Thyroid gland (tissue), 4 donors: ENCODE results near the gene ABCA3. TPM values are rescaled to one million over a fixed set of nuclear protein-coding genes. Genes with fewer than 3 reads are reported as not detected.
A peak's percentile ranks its signal among the peaks of the same experiment; 100 is the strongest.

Experiments used
- DNase-seq, 2 donors: peaks; one replicate each; pipeline ENCODE4 v3.0.0-alpha.2; 2019
- H3K27ac ChIP-seq, 3 donors: fragments of 200-600 bp; sonication (generic); 1 replicate in 2 of 3; 2 replicates in 1 of 3; pipeline ENCODE4 v1.5.1; 2016 to 2019; ENCODE audit warnings: mild to moderate bottlenecking in 1 of 3, moderate library complexity in 1 of 3
- H3K27me3 ChIP-seq: fragments of 200-600 bp; sonication (generic); one replicate; pipeline ENCODE4 v1.5.1; 2019
- H3K36me3 ChIP-seq, 2 donors: fragments of 200-600 bp; sonication (generic); one replicate each; pipeline ENCODE4 v1.5.1; 2016 to 2019
- H3K4me1 ChIP-seq, 2 donors: fragments of 200-600 bp; sonication (generic); one replicate each; pipeline ENCODE4 v1.5.1; 2017 to 2019
- H3K4me3 ChIP-seq, 3 donors: fragments of 200-600 bp; sonication (generic); replicated peaks in 1 of 3; 1 replicate in 2 of 3; 2 replicates in 1 of 3; pipeline ENCODE4 v1.5.1; 2016; ENCODE audit warnings: mild to moderate bottlenecking in 1 of 3
- H3K9me3 ChIP-seq: fragments of 200-600 bp; sonication (generic); one replicate; pipeline ENCODE4 v1.5.1; 2017
- POLR2A ChIP-seq, 2 donors: fragments of 450-650 bp; IDR thresholded peaks; one replicate each; pipeline ENCODE4 v1.6.1; 2017; ENCODE audit warnings: antibody characterized with exemption in 2 of 2, mild to moderate bottlenecking in 2 of 2, moderate library complexity in 1 of 2
- WGBS, 2 donors: methylation state at CpG; one replicate each; pipeline ENCODE4 v1.1.5; 2017; 5-methylcytosine and 5-hydroxymethylcytosine counted together
- intact Hi-C: fragments of 100-400 bp; cut with DNase I; formaldehyde crosslinking; loops from one replicate; pipeline ENCODE4 v1.15.1; 2023
- total RNA-seq, 4 donors: library from RNA; depleted of rRNA; stranded (reverse); fragments of >200 nt; gene quantifications; one replicate each; pipeline ENCODE4 v1.2.3, GENCODE V29; 2016
- TF ChIP-seq, protein P1 (sequence below), 6 experiments: fragments of 200-600 bp in 3 of 6; fragments of 450-650 bp in 3 of 6; sonication (generic) in 3 of 6; IDR thresholded peaks; one replicate each; pipeline ENCODE4 v1.5.1; 2016 to 2019; ENCODE audit warnings: antibody characterized with exemption in 6 of 6, mild to moderate bottlenecking in 2 of 6, inconsistent platforms in 1 of 6, moderate library complexity in 1 of 6

Gene ABCA3
- total RNA-seq, 4 donors from 2014 or later = 36.5 to 66.7 (median 60.4) TPM

DNA sequence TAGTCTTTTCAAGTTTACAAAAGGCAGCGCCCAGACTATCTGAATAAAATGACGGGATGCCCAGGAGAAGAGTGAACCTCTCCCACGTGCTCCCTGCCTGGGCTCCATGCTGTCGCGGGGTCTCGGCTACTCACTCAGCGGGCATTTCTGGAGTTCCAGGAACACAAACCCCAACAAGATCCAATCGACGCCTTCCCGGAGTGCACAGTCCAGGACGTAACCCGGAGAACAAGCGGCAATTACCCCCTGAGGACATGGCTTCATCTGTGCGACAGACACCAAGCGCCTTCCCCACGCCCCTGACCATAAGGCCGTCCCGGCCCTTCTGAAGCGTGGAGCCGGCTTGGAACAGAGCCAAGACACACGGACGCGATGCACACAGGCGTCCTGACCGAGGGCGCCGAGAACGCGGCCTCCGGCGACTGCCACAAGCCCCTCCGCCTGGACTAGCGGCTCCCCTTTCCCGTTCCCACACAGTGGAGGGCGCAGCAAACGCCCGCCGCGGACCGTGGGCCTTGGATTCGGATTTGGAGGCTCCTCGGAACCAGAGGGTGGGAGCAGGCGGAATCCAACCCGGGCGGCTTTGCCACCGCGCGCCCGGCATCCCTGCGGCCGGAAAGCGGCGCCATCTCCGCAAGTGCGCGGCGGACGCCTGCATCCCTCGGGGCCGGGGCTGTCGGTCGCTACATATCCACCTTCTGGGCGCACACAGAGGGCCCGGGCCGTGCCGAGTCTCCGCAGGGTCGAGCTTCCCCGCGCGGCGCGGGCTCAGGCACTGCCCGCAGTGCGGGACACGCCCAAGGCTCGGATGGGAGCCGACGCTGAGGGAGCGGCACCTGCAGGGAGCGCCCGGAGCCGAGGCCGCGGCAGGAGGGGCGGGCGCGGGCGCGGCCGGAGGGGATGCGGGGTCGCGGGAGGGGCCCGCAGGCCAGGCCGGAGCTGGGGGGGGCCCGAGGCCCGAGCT is 725 bp downstream of the ABCA3 start:
- DNase-seq = peak; percentile 60 to 65
- peak overlapping the region; percentile 59 to 95 (median 65) for H3K4me3 ChIP-seq
- H3K27me3 ChIP-seq = no peaks in the 10 kb centered on the region
- H3K36me3 ChIP-seq = no peaks in the 10 kb centered on the region
- H3K4me1 ChIP-seq = peaks cover 20 to 31% of the 10 kb centered on the region in 2 donors
- H3K27ac ChIP-seq = peak overlapping the region in 2 of 3 donors; percentile 27 to 45
- intact Hi-C loops = loop anchor here (5.0 to 10.0 kb wide), 3 partner anchors 45 to 162 kb away; no protein-coding TSS in a partner anchor
- H3K9me3 ChIP-seq = no peaks in the 10 kb centered on the region
- TF ChIP-seq, protein P1, sequence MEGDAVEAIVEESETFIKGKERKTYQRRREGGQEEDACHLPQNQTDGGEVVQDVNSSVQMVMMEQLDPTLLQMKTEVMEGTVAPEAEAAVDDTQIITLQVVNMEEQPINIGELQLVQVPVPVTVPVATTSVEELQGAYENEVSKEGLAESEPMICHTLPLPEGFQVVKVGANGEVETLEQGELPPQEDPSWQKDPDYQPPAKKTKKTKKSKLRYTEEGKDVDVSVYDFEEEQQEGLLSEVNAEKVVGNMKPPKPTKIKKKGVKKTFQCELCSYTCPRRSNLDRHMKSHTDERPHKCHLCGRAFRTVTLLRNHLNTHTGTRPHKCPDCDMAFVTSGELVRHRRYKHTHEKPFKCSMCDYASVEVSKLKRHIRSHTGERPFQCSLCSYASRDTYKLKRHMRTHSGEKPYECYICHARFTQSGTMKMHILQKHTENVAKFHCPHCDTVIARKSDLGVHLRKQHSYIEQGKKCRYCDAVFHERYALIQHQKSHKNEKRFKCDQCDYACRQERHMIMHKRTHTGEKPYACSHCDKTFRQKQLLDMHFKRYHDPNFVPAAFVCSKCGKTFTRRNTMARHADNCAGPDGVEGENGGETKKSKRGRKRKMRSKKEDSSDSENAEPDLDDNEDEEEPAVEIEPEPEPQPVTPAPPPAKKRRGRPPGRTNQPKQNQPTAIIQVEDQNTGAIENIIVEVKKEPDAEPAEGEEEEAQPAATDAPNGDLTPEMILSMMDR (IDR thresholded peaks at IDR 0.05) = no peak
- no peak for TF ChIP-seq POLR2A (IDR thresholded peaks at IDR 0.05)
- 17 to 21% methylated on average over 16 to 27 of the region's 98 CpGs for WGBS, 2 donors

DNA sequence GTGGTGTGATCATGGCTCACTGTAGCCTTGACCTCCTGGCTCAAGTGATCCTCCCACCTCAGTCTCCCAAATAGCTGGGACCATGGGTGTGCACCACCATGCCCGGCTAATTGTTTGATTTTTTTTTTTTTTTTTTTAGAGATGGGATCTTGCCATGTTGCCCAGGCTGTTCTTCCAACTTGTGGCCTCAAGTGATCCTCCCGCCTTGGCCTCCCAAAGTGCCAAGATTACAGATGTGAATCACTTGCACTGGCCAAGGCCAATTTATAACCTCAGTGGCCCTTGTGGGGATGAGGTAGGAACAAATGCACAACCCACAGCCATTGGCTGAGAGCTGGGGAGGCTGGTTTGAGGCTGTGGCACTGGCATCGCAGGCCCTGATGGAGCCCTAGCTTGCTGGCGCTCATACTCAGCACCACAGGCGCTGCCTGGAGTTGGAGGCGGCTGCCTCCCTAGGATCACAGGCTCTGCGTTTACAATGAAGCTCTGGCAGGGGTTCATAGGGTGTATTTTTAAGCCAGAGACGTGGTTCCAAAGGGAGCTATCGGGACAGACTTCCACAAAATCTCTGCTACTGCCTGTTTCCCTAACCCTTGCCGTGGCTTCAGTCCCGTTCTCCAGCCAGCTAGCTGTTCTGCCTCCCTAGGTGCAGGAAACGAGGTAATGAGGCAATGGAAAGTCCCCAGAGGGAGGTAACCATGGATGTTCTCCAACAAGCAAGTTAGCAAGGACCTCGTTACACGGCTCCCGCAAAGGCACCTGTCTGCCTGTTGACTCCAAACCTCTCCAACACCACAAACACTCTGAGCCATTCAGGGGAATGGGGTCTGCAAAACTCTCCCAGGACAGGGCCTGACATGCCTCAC is 2.9 kb downstream of the ABCA3 start:
- H3K9me3 ChIP-seq = no peaks in the 10 kb centered on the region
- WGBS, 2 donors = 71 to 86% methylated on average over 11 to 14 of the region's 15 CpGs
- no peaks in the 10 kb centered on the region for H3K36me3 ChIP-seq
- H3K4me3 ChIP-seq = no peak overlapping the region
- H3K4me1 ChIP-seq = peaks cover 21 to 45% of the 10 kb centered on the region in 2 donors
- H3K27me3 ChIP-seq = no peaks in the 10 kb centered on the region
- DNase-seq = no peak
- intact Hi-C loops = no loop called here
- TF ChIP-seq, protein P1 (IDR thresholded peaks at IDR 0.05) = no peak
- no peak for TF ChIP-seq POLR2A (IDR thresholded peaks at IDR 0.05)
- H3K27ac ChIP-seq = no peak overlapping the region

DNA sequence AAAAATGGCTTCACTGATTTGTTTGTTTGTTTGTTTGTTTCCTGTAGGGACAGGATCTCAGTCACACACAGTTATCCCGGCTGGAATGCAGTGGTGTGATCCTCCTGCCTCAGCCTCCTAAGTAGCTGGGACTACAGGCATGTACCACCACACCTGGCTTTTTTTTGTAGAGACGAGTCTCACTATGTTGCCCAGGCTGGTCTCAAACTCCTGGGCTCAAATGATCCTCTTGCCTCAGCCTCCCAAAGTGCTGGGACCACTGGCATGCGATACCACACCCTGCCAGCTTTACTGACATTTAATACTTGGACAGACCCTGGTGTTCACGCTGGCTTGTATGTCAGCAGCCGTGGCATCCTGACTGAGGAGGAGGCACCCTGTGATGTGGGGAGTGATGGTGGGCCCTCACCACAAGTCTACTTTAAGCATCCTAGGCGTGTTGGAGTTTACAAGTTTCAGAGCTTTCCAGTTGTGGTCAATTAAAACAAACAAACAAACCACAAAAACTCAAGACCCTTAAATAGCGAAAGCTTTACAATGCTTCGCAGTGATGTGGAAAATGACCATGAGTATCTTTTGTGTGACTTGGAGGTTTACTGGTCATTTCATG is 5.1 kb downstream of the ABCA3 start:
- H3K9me3 ChIP-seq = no peaks in the 10 kb centered on the region
- H3K27ac ChIP-seq = no peak overlapping the region
- no peaks in the 10 kb centered on the region for H3K36me3 ChIP-seq
- DNase-seq = no peak
- H3K4me3 ChIP-seq = no peak overlapping the region
- H3K4me1 ChIP-seq = peaks cover 28 to 56% of the 10 kb centered on the region in 2 donors
- no peaks in the 10 kb centered on the region for H3K27me3 ChIP-seq
- TF ChIP-seq, protein P1 (IDR thresholded peaks at IDR 0.05) = no peak
- TF ChIP-seq POLR2A (IDR thresholded peaks at IDR 0.05) = no peak
- intact Hi-C loops = no loop called here
- WGBS, 2 donors = 89 to 90% methylated on average over 8 of the region's 8 CpGs

DNA sequence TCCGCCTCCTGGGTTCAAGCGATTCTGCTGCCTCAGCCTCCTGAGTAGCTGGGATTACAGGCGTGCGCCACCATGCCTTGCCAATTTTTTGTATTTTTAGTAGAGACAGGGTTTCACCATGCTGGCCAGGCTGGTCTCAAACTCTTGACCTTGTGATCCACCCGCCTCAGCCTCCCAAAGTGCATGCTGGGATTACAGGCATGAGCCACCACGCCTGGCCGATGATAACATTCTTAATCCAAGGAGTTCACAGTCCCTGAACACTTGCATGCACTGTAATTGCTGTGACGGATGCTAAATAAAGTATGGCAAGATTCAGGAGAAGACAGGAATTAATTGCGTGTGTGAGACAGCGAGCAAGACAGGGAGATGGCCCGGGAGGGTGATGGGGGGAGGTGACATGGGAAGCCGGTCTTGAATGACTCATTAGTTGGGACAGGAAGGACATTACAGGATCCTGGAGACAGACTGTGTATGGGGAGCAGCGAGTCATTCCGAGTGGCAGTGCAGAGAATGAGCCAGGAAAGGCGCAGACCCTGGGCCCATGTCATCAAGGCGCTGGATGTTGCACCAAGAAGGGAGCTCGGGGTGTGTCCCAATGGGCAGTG is 6.7 kb downstream of the ABCA3 start:
- Histone ChIP-seq H3K36me3 (no peaks in the 10 kb centered on the region), H3K4me1 (peaks cover 25 to 62% of the 10 kb centered on the region in 2 donors), H3K27ac (peak overlapping the region in 1 of 3 donors; percentile 21), H3K27me3 (no peaks in the 10 kb centered on the region), H3K9me3 (no peaks in the 10 kb centered on the region), H3K4me3 (no peak overlapping the region)
- DNase-seq = no peak
- 79 to 90% methylated on average over 17 of the region's 17 CpGs for whole genome bisulfite sequencing, 2 donors
- intact Hi-C loops = no loop called here
- TF ChIP-seq POLR2A (IDR thresholded peaks at IDR 0.05) = no peak
- TF ChIP-seq, protein P1 (IDR thresholded peaks at IDR 0.05) = no peak
